Prostate gland (tissue), 2 donors: ENCODE data around the gene TMC2. TPM values are rescaled to one million over a fixed set of nuclear protein-coding genes. Genes with fewer than 3 reads are reported as not detected.

Source experiments
- DNase-seq: peaks from one replicate; pipeline ENCODE4 v3.0.0-alpha.2; 2019; ENCODE audit warnings: low spot score
- H3K27ac ChIP-seq, 2 donors: fragments of 200-600 bp; sonication (generic); 2 replicates each; pipeline ENCODE4 v1.5.1; 2017 to 2019
- H3K27me3 ChIP-seq: fragments of 200-600 bp; sonication (generic); replicated peaks from 2 replicates; pipeline ENCODE4 v1.5.1; 2019; ENCODE audit not compliant: insufficient read depth
- H3K36me3 ChIP-seq, 2 donors: fragments of 200-600 bp; sonication (generic); 1 replicate in 1 of 2; 2 replicates in 1 of 2; pipeline versions ENCODE4 v1.5.1 to v1.8.1; 2017 to 2019
- H3K4me1 ChIP-seq: fragments of 200-600 bp; sonication (generic); replicated peaks from 2 replicates; pipeline ENCODE4 v1.5.1; 2019
- H3K4me3 ChIP-seq, 2 donors: fragments of 200-600 bp; sonication (generic); 2 replicates each; pipeline ENCODE4 v1.5.1; 2017 to 2019
- H3K9me3 ChIP-seq: fragments of 200-600 bp; sonication (generic); 2 replicates; pipeline ENCODE4 v1.5.1; 2017
- CTCF ChIP-seq, 4 experiments: fragments of 200-600 bp in 2 of 4; fragments of 450-650 bp in 2 of 4; sonication (generic) in 2 of 4; IDR thresholded peaks; 1 replicate in 3 of 4; 2 replicates in 1 of 4; pipeline ENCODE4 v1.5.1; 2016 to 2019; ENCODE audit warnings: antibody characterized with exemption in 4 of 4, mild to moderate bottlenecking in 2 of 4, moderate library complexity in 2 of 4
- POLR2A ChIP-seq: fragments of 450-650 bp; IDR thresholded peaks from one replicate; pipeline ENCODE4 v1.6.1; 2016; ENCODE audit warnings: antibody characterized with exemption, mild to moderate bottlenecking
- POLR2AphosphoS5 ChIP-seq: sonication (generic); formaldehyde crosslinking; IDR thresholded peaks from one replicate; pipeline ENCODE4 v1.6.1; 2017; ENCODE audit warnings: antibody characterized with exemption
- WGBS: methylation state at CpG from one replicate; pipeline ENCODE4 v1.1.5; 2018; 5-methylcytosine and 5-hydroxymethylcytosine counted together
- intact Hi-C: fragments of 100-400 bp; cut with DNase I; formaldehyde crosslinking; loops from one replicate; pipeline ENCODE4 v1.14.2; 2022
- total RNA-seq, 2 donors: library from RNA; depleted of rRNA; stranded (reverse); fragments of >200 nt; gene quantifications; one replicate each; pipeline ENCODE4 v1.1.0, GENCODE V29; 2016

Gene TMC2
- total RNA-seq, 2 donors from 2014 or later = 0.23 TPM; not detected in 1

GRCh38 chr20:2655331-2656116 is 119.2 kb downstream of the TMC2 start:
- Histone ChIP-seq H3K36me3 (peaks cover 24 to 41% of the 10 kb centered on the region in 2 donors), H3K27ac (no peak overlapping the region), H3K4me3 (no peak overlapping the region), H3K4me1 (peaks cover 8% of the 10 kb centered on the region), H3K9me3 (no peaks in the 10 kb centered on the region), H3K27me3 (no peaks in the 10 kb centered on the region)
- intact Hi-C loops = no loop called here
- WGBS = 90% methylated on average over 15 of the region's 17 CpGs
- no peak for DNase-seq
- TF ChIP-seq CTCF (IDR thresholded peaks at IDR 0.05) = no peak
- no peak for TF ChIP-seq POLR2AphosphoS5

- DNase-seq = no peak
- Histone ChIP-seq H3K4me3 (no peak overlapping the region), H3K36me3 (peaks cover 24 to 45% of the 10 kb centered on the region in 2 donors), H3K27me3 (no peaks in the 10 kb centered on the region), H3K9me3 (no peaks in the 10 kb centered on the region), H3K27ac (no peak overlapping the region), H3K4me1 (peaks cover 8% of the 10 kb centered on the region)
- WGBS = 89% methylated on average over 12 of the region's 12 CpGs
- TF ChIP-seq POLR2AphosphoS5 = no peak
- no peak for TF ChIP-seq POLR2A
- TF ChIP-seq CTCF (IDR thresholded peaks at IDR 0.05) = no peak
- intact Hi-C loops = no loop called here
Observed at GRCh38 chr20:2656471-2657117, 120.2 kb downstream of the TMC2 start.

GRCh38 chr20:2657241-2657640 is 120.9 kb downstream of the TMC2 start:
- no peaks in the 10 kb centered on the region for H3K27me3 ChIP-seq
- intact Hi-C loops = no loop called here
- peaks cover 24 to 45% of the 10 kb centered on the region in 2 donors for H3K36me3 ChIP-seq
- no peak overlapping the region for H3K27ac ChIP-seq
- H3K9me3 ChIP-seq = no peaks in the 10 kb centered on the region
- peaks cover 8% of the 10 kb centered on the region for H3K4me1 ChIP-seq
- TF ChIP-seq POLR2AphosphoS5 (no peak), CTCF (IDR thresholded peaks at IDR 0.05) (no peak)
- WGBS = 67% methylated on average over 5 of the region's 5 CpGs
- no peak overlapping the region for H3K4me3 ChIP-seq
- no peak for DNase-seq

- TF ChIP-seq POLR2AphosphoS5 (no peak), CTCF (IDR thresholded peaks at IDR 0.05) (no peak), POLR2A (no peak)
- H3K9me3 ChIP-seq = no peaks in the 10 kb centered on the region
- no peaks in the 10 kb centered on the region for H3K27me3 ChIP-seq
- intact Hi-C loops = no loop called here
- peaks cover 24 to 45% of the 10 kb centered on the region in 2 donors for H3K36me3 ChIP-seq
- no peak for DNase-seq
- 81% methylated on average over 5 of the region's 5 CpGs for WGBS
- peaks cover 8% of the 10 kb centered on the region for H3K4me1 ChIP-seq
- H3K4me3 ChIP-seq = no peak overlapping the region
- no peak overlapping the region for H3K27ac ChIP-seq
Observed at GRCh38 chr20:2657674-2658073, 121.3 kb downstream of the TMC2 start.
